Prostate gland (tissue), 2 donors: ENCODE results near the gene YWHAQ. TPM values are rescaled to one million over a fixed set of nuclear protein-coding genes. Genes with fewer than 3 reads are reported as not detected.

Experiments
- DNase-seq: peaks from one replicate; pipeline ENCODE4 v3.0.0-alpha.2; 2019; ENCODE audit warnings: low spot score
- H3K27ac ChIP-seq, 2 donors: fragments of 200-600 bp; sonication (generic); 2 replicates each; pipeline ENCODE4 v1.5.1; 2017 to 2019
- H3K27me3 ChIP-seq: fragments of 200-600 bp; sonication (generic); replicated peaks from 2 replicates; pipeline ENCODE4 v1.5.1; 2019; ENCODE audit not compliant: insufficient read depth
- H3K36me3 ChIP-seq, 2 donors: fragments of 200-600 bp; sonication (generic); 1 replicate in 1 of 2; 2 replicates in 1 of 2; pipeline versions ENCODE4 v1.5.1 to v1.8.1; 2017 to 2019
- H3K4me1 ChIP-seq: fragments of 200-600 bp; sonication (generic); replicated peaks from 2 replicates; pipeline ENCODE4 v1.5.1; 2019
- H3K4me3 ChIP-seq, 2 donors: fragments of 200-600 bp; sonication (generic); 2 replicates each; pipeline ENCODE4 v1.5.1; 2017 to 2019
- H3K9me3 ChIP-seq: fragments of 200-600 bp; sonication (generic); 2 replicates; pipeline ENCODE4 v1.5.1; 2017
- CTCF ChIP-seq, 4 experiments: fragments of 200-600 bp in 2 of 4; fragments of 450-650 bp in 2 of 4; sonication (generic) in 2 of 4; IDR thresholded peaks; 1 replicate in 3 of 4; 2 replicates in 1 of 4; pipeline ENCODE4 v1.5.1; 2016 to 2019; ENCODE audit warnings: antibody characterized with exemption in 4 of 4, mild to moderate bottlenecking in 2 of 4, moderate library complexity in 2 of 4
- POLR2A ChIP-seq: fragments of 450-650 bp; IDR thresholded peaks from one replicate; pipeline ENCODE4 v1.6.1; 2016; ENCODE audit warnings: antibody characterized with exemption, mild to moderate bottlenecking
- POLR2AphosphoS5 ChIP-seq: sonication (generic); formaldehyde crosslinking; IDR thresholded peaks from one replicate; pipeline ENCODE4 v1.6.1; 2017; ENCODE audit warnings: antibody characterized with exemption
- WGBS: methylation state at CpG from one replicate; pipeline ENCODE4 v1.1.5; 2018; 5-methylcytosine and 5-hydroxymethylcytosine counted together
- intact Hi-C: fragments of 100-400 bp; cut with DNase I; formaldehyde crosslinking; loops from one replicate; pipeline ENCODE4 v1.14.2; 2022
- total RNA-seq, 2 donors: library from RNA; depleted of rRNA; stranded (reverse); fragments of >200 nt; gene quantifications; one replicate each; pipeline ENCODE4 v1.1.0, GENCODE V29; 2016

Gene YWHAQ
- total RNA-seq, 2 donors from 2014 or later, result 208 to 248 TPM

GRCh38 chr2:9639740-9640343 is 9.0 kb upstream of the YWHAQ start:
- H3K9me3 ChIP-seq, result no peaks in the 10 kb centered on the region
- TF ChIP-seq CTCF (IDR thresholded peaks at IDR 0.05), result no peak
- no peak overlapping the region for H3K27ac ChIP-seq
- no peaks in the 10 kb centered on the region for H3K27me3 ChIP-seq
- DNase-seq, result no peak
- H3K4me3 ChIP-seq, result no peak overlapping the region
- intact Hi-C loops, result no loop called here
- peaks cover 6% of the 10 kb centered on the region for H3K4me1 ChIP-seq
- WGBS, result 93% methylated on average over 11 of the region's 11 CpGs
- no peaks in the 10 kb centered on the region for H3K36me3 ChIP-seq

- no peak overlapping the region for H3K4me3 ChIP-seq
- no peaks in the 10 kb centered on the region for H3K36me3 ChIP-seq
- TF ChIP-seq POLR2AphosphoS5 (no peak), CTCF (IDR thresholded peaks at IDR 0.05) (no peak), POLR2A (no peak)
- no peaks in the 10 kb centered on the region for H3K9me3 ChIP-seq
- no peak for DNase-seq
- intact Hi-C loops, result no loop called here
- H3K27me3 ChIP-seq, result no peaks in the 10 kb centered on the region
- H3K4me1 ChIP-seq, result peaks cover 5% of the 10 kb centered on the region
- no peak overlapping the region for H3K27ac ChIP-seq
- WGBS, result 50% methylated on average over 6 of the region's 6 CpGs
These were observed 8.3 kb upstream of the YWHAQ start for GRCh38 chr2:9639000-9639602.

GRCh38 chr2:9638532-9638931 is 7.7 kb upstream of the YWHAQ start:
- WGBS, result 31% methylated on average over 4 of the region's 4 CpGs
- TF ChIP-seq POLR2AphosphoS5 (peak; percentile 74), CTCF (IDR thresholded peaks at IDR 0.05) (no peak), POLR2A (no peak)
- H3K27ac ChIP-seq, result no peak overlapping the region

GRCh38 chr2:9637330-9637729 is 6.5 kb upstream of the YWHAQ start:
- H3K4me1 ChIP-seq, result no peaks in the 10 kb centered on the region
- H3K27me3 ChIP-seq, result no peaks in the 10 kb centered on the region
- H3K36me3 ChIP-seq, result no peaks in the 10 kb centered on the region
- intact Hi-C loops, result no loop called here
- TF ChIP-seq POLR2A (no peak), CTCF (IDR thresholded peaks at IDR 0.05) (no peak), POLR2AphosphoS5 (no peak)
- DNase-seq, result no peak
- no peak overlapping the region for H3K27ac ChIP-seq
- no peaks in the 10 kb centered on the region for H3K9me3 ChIP-seq
- H3K4me3 ChIP-seq, result no peak overlapping the region
- 56% methylated on average over 2 of the region's 2 CpGs for WGBS

More at GRCh38 chr2:9638532-9638931, 7.7 kb upstream of the YWHAQ start:
- peak; percentile 31 for DNase-seq
- intact Hi-C loops, result no loop called here
- H3K4me3 ChIP-seq, result no peak overlapping the region
- H3K4me1 ChIP-seq, result peaks cover under 1% of the 10 kb centered on the region
- no peaks in the 10 kb centered on the region for H3K27me3 ChIP-seq
- H3K9me3 ChIP-seq, result no peaks in the 10 kb centered on the region
- H3K36me3 ChIP-seq, result no peaks in the 10 kb centered on the region

- TF ChIP-seq POLR2A (no peak), CTCF (IDR thresholded peaks at IDR 0.05) (no peak), POLR2AphosphoS5 (no peak)
- 60% methylated on average over 3 of the region's 3 CpGs for WGBS
These were observed 3.3 kb upstream of the YWHAQ start for GRCh38 chr2:9634133-9634532.

More at GRCh38 chr2:9634133-9634532, 3.3 kb upstream of the YWHAQ start:
- no peaks in the 10 kb centered on the region for H3K27me3 ChIP-seq
- no peak for DNase-seq
- H3K36me3 ChIP-seq, result no peaks in the 10 kb centered on the region
- H3K4me1 ChIP-seq, result no peaks in the 10 kb centered on the region
- intact Hi-C loops, result loop anchor here (5.0 kb wide), 3 partner anchors 77 to 413 kb away; partner anchors contain the start of gene ADAM17
- no peaks in the 10 kb centered on the region for H3K9me3 ChIP-seq
- H3K27ac ChIP-seq, result no peak overlapping the region
- no peak overlapping the region for H3K4me3 ChIP-seq
